ENCODE results near the gene AJM1.
A peak's percentile ranks its signal among the peaks of the same experiment; 100 is the strongest.
"Not testable (repeated sequence)": the region's sequence is repeated elsewhere in the genome, so short reads cannot be mapped to it uniquely, and the experiment has no call there.

Gene AJM1

DNA sequence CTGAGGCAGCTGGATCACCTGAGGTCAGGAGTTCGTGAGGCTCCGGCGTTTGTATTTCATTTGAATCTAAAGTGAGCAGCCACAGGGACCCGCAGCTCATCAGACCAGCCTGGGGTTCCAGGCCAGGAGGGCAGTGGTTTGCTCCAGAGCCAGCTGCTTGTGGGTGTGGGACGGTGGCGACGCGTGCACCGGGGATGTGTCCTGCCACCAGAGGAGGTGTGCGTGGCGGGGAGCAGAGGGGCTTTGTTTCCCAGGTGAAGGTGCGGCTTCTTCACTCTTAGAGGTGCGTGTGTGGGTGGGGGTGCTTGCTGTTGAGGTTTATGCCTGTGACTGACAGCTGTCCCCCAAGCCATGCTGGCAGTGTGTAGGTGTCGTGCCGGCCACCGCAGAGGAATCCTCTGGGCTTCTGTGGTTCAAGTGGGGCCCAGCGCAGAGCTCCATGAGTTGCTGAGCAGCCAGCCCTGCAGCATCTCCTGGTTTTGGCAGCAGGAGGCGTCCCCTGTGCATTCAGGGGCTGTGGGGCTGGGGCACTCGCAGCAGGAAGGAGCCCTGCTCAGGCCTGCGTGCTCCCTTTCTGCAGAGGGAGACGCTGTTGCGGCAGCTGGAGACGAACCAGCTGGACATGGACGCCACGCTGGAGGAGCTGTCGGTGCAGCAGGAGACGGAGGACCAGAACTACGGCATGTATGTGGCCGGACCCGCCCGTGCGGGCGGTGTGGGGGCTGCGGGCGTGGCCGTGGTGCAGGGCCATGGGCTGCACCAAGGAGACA, 6.9 kb upstream of the AJM1 start:
- no peak overlapping the region for H3K4me3 Mint-ChIP-seq
- no peak overlapping the region for H3K27ac Mint-ChIP-seq
- no peaks in the 10 kb centered on the region for H3K4me1 Mint-ChIP-seq (ENCODE audit: low read depth)
- H3K9me3 Mint-ChIP-seq, result no peaks in the 10 kb centered on the region
- peaks cover 14% of the 10 kb centered on the region for H3K36me3 Mint-ChIP-seq (ENCODE audit: low read depth)
- H3K27me3 Mint-ChIP-seq, result no peaks in the 10 kb centered on the region

DNA sequence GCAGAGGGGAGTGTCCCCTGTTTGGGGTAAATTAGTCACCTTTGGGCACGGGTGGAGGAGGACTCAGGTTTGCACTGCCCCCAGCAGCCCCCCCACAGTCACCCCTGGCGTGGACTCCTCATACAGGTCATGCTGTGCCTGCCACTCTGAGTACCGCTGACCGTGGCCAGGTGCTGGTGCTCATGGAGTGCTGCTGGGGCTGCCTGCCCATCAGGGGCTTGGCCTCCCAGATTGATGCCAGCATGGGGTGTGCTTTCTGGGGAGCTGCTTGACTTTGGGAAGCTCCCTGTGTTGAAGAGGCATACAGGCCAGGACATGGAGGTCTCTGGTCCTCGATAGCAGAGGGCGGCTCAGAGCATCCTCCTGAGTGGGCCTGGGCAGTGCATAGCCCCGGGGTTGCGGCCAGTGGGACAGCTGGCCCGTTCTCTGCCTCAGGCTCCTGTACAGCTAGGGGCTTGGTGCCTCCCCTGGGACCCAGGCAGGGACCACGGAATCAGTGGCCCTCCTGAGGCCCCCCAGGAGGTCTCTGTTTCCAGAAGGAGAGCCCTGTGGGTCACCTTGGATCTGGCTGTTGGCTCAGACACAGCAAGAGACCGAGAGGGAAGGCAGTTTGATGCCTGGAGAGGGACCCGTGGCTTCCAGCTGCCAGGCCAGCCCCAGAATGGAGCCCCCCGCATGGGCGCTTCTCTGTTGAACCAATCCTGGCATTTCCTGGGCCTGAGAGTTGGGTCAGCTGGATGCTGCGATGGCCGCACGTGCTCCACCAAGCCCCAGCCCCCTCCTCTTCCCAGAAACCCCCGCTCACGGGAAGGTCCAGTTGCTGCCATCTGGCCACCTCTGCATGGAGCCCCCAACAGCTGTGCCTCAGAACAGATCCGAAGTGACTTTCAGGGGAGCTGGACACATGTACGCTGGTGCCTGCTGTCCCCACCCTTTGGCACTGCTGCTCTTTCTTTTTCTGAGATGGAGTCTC, 6.1 kb upstream of the AJM1 start:
- Mint-ChIP-seq H3K4me1 (ENCODE audit: low read depth) (no peaks in the 10 kb centered on the region), H3K4me3 (no peak overlapping the region), H3K9me3 (no peaks in the 10 kb centered on the region), H3K27me3 (no peaks in the 10 kb centered on the region), H3K36me3 (ENCODE audit: low read depth) (peaks cover 14% of the 10 kb centered on the region), H3K27ac (no peak overlapping the region)

DNA sequence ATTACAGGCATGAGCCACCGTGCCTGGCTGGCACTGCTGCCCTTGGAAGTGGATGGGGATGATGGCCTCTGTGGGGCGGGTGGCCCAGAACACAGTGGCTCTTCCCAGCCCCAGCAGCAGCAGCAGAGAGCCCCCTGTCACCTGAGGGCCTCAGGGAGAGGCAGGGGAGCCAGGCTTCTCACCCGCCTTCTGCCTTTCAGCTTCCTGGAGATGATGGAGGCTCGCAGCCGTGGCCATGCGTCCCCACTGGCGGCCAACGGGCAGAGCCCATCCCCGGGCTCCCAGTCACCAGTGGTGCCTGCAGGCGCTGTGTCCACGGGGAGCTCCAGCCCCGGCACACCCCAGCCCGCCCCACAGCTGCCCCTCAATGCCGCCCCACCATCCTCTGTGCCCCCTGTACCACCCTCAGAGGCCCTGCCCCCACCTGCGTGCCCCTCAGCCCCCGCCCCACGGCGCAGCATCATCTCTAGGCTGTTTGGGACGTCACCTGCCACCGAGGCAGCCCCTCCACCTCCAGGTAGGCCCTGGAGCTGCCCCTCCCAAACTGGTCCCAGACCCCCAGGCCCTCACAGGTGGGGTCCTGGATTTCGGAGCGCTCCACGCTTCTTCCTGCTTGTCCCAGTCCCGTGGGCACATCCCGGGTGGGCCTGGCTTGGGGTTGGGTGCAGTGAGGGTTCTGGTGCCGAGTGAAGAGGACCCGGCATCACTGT, 5.0 kb upstream of the AJM1 start:
- H3K27me3 Mint-ChIP-seq, result no peaks in the 10 kb centered on the region
- no peaks in the 10 kb centered on the region for H3K9me3 Mint-ChIP-seq
- peaks cover 11% of the 10 kb centered on the region for H3K36me3 Mint-ChIP-seq (ENCODE audit: low read depth)
- H3K4me3 Mint-ChIP-seq, result no peak overlapping the region
- H3K4me1 Mint-ChIP-seq (ENCODE audit: low read depth), result no peaks in the 10 kb centered on the region
- H3K27ac Mint-ChIP-seq, result no peak overlapping the region

DNA sequence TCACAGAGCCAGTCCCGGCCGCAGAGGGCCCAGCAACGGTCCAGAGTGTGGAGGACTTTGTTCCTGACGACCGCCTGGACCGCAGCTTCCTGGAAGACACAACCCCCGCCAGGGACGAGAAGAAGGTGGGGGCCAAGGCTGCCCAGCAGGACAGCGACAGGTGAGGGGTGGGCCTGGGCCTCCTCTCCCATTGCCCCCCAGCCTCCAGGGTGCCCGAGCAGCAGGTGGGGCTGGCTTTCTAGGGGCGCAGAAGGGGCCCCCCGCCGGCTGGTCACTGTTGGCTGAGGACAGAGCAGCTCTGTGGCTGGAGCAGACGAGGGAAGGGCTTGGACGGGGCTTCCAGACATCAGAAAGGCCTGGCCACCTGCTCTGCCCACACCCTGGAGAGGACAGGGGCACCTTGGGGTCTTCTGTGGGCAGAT, 4.4 kb upstream of the AJM1 start:
- H3K4me3 Mint-ChIP-seq; H3K9me3 Mint-ChIP-seq; H3K4me1 Mint-ChIP-seq (ENCODE audit: low read depth); H3K27me3 Mint-ChIP-seq; H3K27ac Mint-ChIP-seq; H3K36me3 Mint-ChIP-seq (ENCODE audit: low read depth): not testable (repeated sequence)

DNA sequence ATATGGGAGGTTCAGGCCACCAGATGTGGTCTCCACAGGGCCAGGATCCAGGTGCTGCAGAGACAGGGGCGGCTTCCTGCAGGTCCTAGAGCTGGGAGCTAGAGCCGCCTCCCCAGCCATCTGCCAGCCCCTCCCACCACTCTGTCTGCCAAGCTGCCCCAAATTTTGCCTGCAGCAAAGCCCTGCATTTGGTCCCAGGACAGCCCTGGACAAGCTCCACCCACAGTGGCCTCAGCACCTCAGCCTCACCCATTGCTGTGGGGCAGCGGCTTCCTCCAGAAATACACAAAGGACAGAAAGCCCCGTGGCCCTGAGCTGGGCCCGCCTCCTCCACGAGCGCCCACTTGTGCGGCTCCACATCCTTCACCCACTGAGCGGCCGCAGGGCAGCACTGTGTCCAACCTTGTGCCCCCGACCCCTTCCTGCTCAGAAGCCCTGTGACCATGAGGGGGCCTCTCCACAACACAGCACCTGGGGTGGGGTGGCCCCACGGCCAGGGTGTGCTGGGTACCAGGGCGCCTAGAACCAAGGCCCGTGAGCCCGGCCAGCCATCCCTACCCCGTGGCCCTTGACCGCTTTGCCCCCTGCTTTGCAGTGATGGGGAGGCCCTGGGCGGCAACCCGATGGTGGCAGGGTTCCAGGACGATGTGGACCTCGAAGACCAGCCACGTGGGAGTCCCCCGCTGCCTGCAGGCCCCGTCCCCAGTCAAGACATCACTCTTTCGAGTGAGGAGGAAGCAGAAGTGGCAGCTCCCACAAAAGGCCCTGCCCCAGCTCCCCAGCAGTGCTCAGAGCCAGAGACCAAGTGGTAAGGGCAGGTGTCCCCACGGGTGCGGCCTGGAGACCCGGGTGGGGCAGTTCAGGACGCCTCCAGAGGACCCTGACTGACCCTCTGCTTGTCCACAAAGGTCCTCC, 3.7 kb upstream of the AJM1 start:
- Mint-ChIP-seq H3K27me3 (no peaks in the 10 kb centered on the region), H3K4me3 (no peak overlapping the region), H3K36me3 (ENCODE audit: low read depth) (peaks cover 9% of the 10 kb centered on the region), H3K27ac (no peak overlapping the region), H3K4me1 (ENCODE audit: low read depth) (peaks cover 4% of the 10 kb centered on the region), H3K9me3 (no peaks in the 10 kb centered on the region)

DNA sequence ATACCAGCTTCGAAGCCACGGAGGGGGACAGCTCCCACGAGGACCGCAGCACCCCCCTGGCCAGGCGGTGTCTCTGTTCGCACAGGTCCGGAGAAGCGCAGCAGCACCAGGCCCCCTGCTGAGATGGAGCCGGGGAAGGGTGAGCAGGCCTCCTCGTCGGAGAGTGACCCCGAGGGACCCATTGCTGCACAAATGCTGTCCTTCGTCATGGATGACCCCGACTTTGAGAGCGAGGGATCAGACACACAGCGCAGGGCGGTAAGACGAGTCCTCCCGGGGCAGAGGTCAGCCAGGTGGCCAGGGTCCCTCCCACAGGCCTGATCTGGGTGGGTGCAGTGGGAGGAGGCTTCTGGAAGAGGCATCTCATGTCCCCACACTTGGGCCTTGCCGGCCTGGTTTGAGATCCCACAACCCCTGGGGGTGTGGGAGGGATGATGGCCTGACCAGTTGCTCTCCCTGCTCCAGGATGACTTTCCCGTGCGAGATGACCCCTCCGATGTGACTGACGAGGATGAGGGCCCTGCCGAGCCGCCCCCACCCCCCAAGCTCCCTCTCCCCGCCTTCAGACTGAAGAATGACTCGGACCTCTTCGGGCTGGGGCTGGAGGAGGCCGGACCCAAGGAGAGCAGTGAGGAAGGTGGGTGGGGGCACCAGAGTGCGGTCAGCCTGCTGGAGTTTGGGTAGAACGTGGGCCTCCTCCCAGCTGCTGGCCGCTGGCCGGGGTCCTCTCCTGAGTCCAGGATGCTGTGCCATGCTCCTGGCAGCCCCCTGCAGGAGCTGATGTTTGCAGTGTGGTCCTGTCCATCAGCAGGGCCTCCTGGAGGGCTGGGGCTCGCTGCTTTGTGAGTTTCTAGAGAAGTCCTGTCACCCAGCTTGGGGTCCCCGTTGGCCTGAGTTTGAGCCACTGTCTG, 2.8 kb upstream of the AJM1 start:
- H3K4me3 Mint-ChIP-seq, result no peak overlapping the region
- peaks cover 5% of the 10 kb centered on the region for H3K36me3 Mint-ChIP-seq (ENCODE audit: low read depth)
- peaks cover 7% of the 10 kb centered on the region for H3K4me1 Mint-ChIP-seq (ENCODE audit: low read depth)
- no peaks in the 10 kb centered on the region for H3K9me3 Mint-ChIP-seq
- H3K27ac Mint-ChIP-seq, result no peak overlapping the region
- no peaks in the 10 kb centered on the region for H3K27me3 Mint-ChIP-seq

DNA sequence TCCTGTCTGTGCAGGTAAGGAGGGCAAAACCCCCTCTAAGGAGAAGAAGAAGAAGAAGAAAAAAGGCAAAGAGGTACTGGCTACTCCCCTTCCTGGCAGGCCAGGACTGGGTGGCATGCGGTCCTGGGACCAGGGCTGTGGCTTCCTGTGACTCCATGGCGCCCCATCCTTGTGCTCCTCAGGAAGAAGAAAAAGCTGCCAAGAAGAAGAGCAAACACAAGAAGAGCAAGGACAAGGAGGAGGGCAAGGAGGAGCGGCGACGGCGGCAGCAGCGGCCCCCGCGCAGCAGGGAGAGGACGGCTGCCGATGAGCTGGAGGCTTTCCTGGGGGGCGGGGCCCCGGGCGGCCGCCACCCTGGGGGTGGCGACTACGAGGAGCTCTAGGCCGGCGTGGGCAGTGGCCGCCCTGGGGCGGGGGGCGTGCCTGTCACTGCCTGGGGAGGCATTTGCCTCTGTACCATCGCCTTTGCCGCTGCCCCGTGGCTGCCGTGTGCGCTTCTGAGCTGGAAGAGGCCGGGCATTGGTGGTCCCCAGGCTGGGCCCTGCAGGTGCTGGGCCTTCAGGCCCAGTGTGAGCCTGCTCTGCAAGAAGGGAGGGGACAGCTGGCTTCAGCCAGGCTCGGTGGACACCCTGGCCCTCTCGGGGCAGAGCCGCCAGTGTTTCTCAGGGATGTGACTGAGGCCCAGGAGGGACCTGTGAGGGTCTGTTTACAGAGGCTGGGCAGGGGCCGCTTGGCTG, 2.0 kb upstream of the AJM1 start:
- no peaks in the 10 kb centered on the region for H3K27me3 Mint-ChIP-seq
- no peaks in the 10 kb centered on the region for H3K9me3 Mint-ChIP-seq
- H3K36me3 Mint-ChIP-seq (ENCODE audit: low read depth), result peaks cover 5% of the 10 kb centered on the region
- H3K4me1 Mint-ChIP-seq (ENCODE audit: low read depth), result peaks cover 7% of the 10 kb centered on the region
- no peak overlapping the region for H3K4me3 Mint-ChIP-seq
- H3K27ac Mint-ChIP-seq, result no peak overlapping the region

DNA sequence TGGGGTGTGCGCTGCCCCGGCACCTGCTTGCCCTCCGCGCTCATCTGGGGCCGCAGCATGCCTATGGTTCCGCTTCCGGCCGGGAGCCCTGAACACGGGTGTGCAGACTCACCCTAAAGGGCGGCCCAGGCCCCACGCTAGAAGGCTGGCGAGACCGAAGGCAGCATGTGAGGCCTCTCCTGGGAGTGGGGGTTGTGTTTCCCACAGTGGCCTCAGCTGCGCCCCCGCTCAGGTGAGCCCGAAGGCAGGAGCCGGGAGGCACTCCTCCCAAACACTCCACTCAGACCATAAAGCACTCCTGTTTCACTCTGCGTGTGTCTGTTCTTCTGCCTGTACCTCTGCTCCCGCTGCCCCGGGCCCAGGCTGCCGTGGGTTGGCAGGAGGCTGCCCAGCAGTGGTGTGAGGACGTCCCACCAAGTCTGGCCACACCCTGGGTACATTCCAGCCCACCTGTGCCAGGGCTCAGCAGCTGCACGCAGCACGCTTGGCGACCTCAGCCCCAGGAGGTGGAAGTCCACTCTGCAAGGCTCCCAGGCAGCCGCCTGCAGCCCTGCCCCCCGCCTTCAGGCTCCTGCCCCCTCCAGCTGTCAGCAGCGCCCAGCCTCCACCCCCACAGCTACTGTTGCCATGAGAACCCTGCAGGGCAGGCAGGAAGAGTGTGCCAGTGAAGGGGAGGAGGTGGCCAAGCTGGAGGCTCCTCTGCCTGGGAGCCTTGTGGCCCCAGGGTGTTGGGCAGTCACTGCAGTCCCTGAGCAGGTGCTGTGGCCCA, 1.2 kb upstream of the AJM1 start:
- Mint-ChIP-seq H3K4me3 (no peak overlapping the region), H3K27ac (no peak overlapping the region), H3K36me3 (ENCODE audit: low read depth) (peaks cover 5% of the 10 kb centered on the region), H3K9me3 (no peaks in the 10 kb centered on the region), H3K27me3 (no peaks in the 10 kb centered on the region), H3K4me1 (ENCODE audit: low read depth) (peaks cover 7% of the 10 kb centered on the region)

DNA sequence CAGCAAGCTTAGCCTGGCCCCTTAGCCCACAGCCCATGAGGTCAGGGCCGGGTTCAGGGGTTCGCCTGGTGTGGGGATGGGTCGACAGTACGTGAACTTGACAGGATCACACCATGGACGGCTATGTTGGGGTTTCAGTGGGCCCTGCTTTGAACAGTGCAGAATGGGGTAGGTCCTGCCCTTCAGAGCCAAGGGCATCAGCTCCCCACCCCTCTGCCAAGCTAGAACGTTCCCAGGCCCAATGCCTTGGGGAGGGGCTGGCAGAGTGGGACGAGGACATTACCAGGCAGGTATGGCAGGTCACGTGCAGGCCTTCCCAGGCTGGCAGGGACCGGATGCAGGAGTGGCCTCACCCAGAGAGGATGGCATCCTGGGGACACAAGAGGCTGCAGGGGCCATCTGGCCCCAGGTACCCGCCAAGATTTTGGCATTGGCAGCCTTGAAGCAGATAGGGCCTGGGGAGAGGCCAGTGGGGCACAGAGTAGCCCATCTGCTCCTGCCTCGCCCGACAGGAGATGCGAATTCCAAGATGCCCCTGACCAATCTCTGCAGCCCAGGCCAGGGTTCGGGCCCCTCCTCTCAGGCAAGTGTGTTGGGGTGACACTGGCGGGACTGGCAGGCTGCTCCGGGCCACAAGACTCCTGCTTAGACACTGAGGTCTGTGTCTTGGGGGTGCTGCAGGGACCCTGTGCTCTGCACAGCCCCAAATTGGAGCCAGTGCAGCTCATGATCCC, 465 bp upstream of the AJM1 start:
- H3K9me3 Mint-ChIP-seq; H3K27me3 Mint-ChIP-seq; H3K36me3 Mint-ChIP-seq (ENCODE audit: low read depth); H3K4me1 Mint-ChIP-seq (ENCODE audit: low read depth); H3K27ac Mint-ChIP-seq: not testable (repeated sequence)
- H3K4me3 Mint-ChIP-seq, result peak overlapping the region; percentile 75

DNA sequence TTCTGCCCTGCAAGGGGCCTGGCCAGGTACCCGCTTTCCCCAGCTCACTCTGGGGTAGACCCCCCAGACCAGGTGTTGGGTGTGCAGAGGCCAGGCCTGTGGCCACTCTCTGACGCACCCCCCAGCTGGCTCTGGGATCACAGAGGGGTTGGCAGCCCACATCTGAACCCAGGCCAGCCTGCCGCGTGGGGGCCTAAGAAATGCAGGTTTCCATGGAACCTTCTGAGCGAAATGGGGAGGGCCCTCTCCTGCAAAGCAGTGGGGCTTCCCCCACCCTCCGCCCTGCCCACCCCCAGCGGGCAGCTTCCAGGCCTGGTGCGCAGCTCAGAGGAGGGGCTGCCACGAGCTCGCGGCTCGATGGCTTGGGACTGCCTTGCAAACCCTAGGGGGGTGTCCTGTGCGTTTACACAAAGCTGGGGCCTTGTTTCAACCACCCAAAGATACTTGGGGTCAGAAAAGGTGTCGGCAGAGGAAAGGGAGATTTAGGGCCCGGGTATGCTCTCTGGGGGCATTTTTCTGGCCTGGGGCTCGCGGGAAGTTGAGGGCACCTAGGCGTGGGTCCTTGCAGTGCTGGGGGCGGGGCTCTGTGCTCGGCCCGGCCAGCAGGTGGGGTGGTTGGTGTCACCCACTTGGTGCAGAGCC, 1.0 kb downstream of the AJM1 start:
- H3K36me3 Mint-ChIP-seq (ENCODE audit: low read depth); H3K27me3 Mint-ChIP-seq; H3K9me3 Mint-ChIP-seq; H3K27ac Mint-ChIP-seq: not testable (repeated sequence)
- peak overlapping the region; percentile 43 for H3K4me3 Mint-ChIP-seq
- H3K4me1 Mint-ChIP-seq (ENCODE audit: low read depth), result peaks cover 13% of the 10 kb centered on the region

DNA sequence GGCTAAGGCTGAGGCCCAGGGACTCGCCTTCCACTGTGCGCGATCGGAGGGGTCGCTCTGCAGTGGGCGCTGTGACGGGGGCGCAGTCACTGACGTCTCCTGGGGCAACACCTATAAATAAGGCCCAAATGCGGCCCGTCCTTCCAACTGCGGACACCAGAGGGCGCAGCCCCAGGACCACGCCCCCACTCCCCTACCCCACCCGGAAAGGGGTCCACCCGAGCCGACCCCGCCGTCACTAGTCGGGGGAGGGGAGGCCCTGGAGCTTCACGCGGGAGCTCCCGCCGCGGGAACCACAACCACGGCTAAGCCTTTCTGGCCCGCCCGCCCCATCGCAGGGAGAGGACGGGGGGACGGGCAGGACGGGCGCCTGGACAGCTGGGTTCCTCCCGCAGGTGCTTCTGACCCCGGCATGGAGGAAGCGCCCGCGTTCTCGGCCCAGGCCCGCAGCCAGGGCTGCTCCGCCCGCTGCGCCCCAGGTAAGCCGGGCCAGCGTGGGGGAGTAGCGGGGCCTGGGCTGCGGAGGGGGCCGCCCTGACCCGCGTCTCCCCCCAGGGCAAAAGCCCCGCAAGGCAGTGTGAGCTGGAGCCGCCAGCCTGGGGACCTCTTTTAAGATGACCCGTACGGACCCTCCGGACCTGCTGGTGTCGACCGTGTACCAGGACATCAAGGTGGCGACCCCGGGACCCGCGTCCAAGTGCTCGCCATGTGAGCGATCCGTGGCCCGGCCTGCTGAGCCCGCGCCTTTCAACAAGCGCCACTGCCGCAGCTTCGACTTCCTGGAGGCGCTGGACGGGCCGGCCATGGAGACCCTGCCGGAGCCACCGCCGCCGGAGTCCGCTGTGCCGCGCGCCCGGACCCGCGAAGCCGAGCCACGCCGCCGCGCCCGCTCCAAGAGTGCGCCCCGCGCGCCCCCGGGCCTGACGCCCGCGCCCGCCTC, 1.8 kb downstream of the AJM1 start:
- H3K9me3 Mint-ChIP-seq; H3K27ac Mint-ChIP-seq; H3K27me3 Mint-ChIP-seq; H3K36me3 Mint-ChIP-seq (ENCODE audit: low read depth): not testable (repeated sequence)
- Mint-ChIP-seq H3K4me3 (peak overlapping the region; percentile 43), H3K4me1 (ENCODE audit: low read depth) (peaks cover 15% of the 10 kb centered on the region)

All from stimulated activated naive CD8-positive, alpha-beta T cell treated with anti-CD3 and anti-CD28 coated beads, Interleukin-15, Interleukin-2, amounts not matched to agents 100 ng/mL and 50 ng/mL, for 24 hours (primary cell).